GM12873 (cell line): ENCODE results near the gene GTF2F1.

Source experiments
- CTCF ChIP-seq: IDR thresholded peaks from 2 replicates; pipeline ENCODE4 v1.5.1; 2012; ENCODE audit warnings: low read depth, mild to moderate bottlenecking, moderate library complexity, low read length, control low read depth; ENCODE audit not compliant: insufficient read depth; ENCODE audit errors: missing control alignments

GTF2F1 gene

GRCh38 chr19:6374711-6375410 lies 18.1 kb downstream of the GTF2F1 start:
- TF ChIP-seq CTCF, result no peak

GRCh38 chr19:6374161-6374709 lies 18.7 kb downstream of the GTF2F1 start:
- no peak for TF ChIP-seq CTCF

- no peak for TF ChIP-seq CTCF
These were observed 19.2 kb downstream of the GTF2F1 start for GRCh38 chr19:6373813-6374108.

GRCh38 chr19:6373096-6373812 lies 19.7 kb downstream of the GTF2F1 start:
- TF ChIP-seq CTCF, result no peak

GRCh38 chr19:6372594-6373095 lies 20.3 kb downstream of the GTF2F1 start, which contains the start of gene ALKBH7:
TSS of gene ALKBH7 (plus strand) at chr19:6372794. CDS start at chr19:6372821, 27 bp downstream.
- TF ChIP-seq CTCF, result no peak

GRCh38 chr19:6364353-6364752 lies 28.6 kb downstream of the GTF2F1 start:
- no peak for TF ChIP-seq CTCF

GRCh38 chr19:6362351-6362801 lies 30.6 kb downstream of the GTF2F1 start:
- TF ChIP-seq CTCF, result no peak
